Upper lobe of left lung (tissue), 4 donors: ENCODE measurements around the gene SHLD1.

Experiments used
- CTCF ChIP-seq, 6 experiments: fragments of 450-650 bp in 4 of 6; fragments of 200-600 bp in 2 of 6; sonication (generic) in 2 of 6; IDR thresholded peaks; one replicate each; pipeline ENCODE4 v1.5.1; 2016 to 2019; ENCODE audit warnings: antibody characterized with exemption in 6 of 6
- POLR2A ChIP-seq, 4 donors: fragments of 450-650 bp; IDR thresholded peaks; one replicate each; pipeline ENCODE4 v1.5.1; 2016 to 2017; ENCODE audit warnings: antibody characterized with exemption in 4 of 4, mild to moderate bottlenecking in 2 of 4

GRCh38 chr20:5864428-5864827, 114.2 kb downstream of the SHLD1 start:
- TF ChIP-seq CTCF (IDR thresholded peaks at IDR 0.05) (no peak), POLR2A (IDR thresholded peaks at IDR 0.05) (no peak)
